WTC11 (cell line): ENCODE measurements around the gene ABCD4. TPM values are rescaled to one million over a fixed set of nuclear protein-coding genes. Genes with fewer than 3 reads are reported as not detected.

Experiments used
- ATF1 ChIP-seq: sonication (generic); formaldehyde crosslinking; IDR thresholded peaks from 2 replicates; pipeline ENCODE4 v1.8.1; 2023; ENCODE audit warnings: mild to moderate bottlenecking, moderate library complexity, missing genetic modification reagents
- CDX4 ChIP-seq: fragments of 250-450 bp; sonication (Bioruptor Pico); IDR thresholded peaks from 2 replicates; pipeline ENCODE4 v1.9.0; 2021; ENCODE audit warnings: moderate library complexity, mild to moderate bottlenecking, inconsistent platforms, borderline replicate concordance
- CREM ChIP-seq: sonication (generic); formaldehyde crosslinking; IDR thresholded peaks from 2 replicates; pipeline ENCODE4 v1.8.1; 2022; ENCODE audit warnings: mild to moderate bottlenecking, missing genetic modification reagents, moderate library complexity
- E2F1 ChIP-seq: sonication (generic); formaldehyde crosslinking; IDR thresholded peaks from 2 replicates; pipeline ENCODE4 v1.8.0; 2022; ENCODE audit warnings: mild to moderate bottlenecking, missing genetic modification reagents
- E2F5 ChIP-seq: sonication (generic); formaldehyde crosslinking; IDR thresholded peaks from 2 replicates; pipeline ENCODE4 v1.8.1; 2022; ENCODE audit warnings: mild to moderate bottlenecking, moderate library complexity, missing genetic modification reagents
- ELF4 ChIP-seq: sonication (generic); formaldehyde crosslinking; IDR thresholded peaks from 2 replicates; pipeline ENCODE4 v1.8.1; 2022; ENCODE audit warnings: low read depth, mild to moderate bottlenecking, moderate library complexity, missing genetic modification reagents
- ESRRA ChIP-seq: sonication (generic); formaldehyde crosslinking; IDR thresholded peaks from 2 replicates; pipeline ENCODE4 v1.8.1; 2022; ENCODE audit warnings: mild to moderate bottlenecking, missing genetic modification reagents, borderline replicate concordance
- FOXP1 ChIP-seq: sonication (generic); formaldehyde crosslinking; IDR thresholded peaks from 2 replicates; pipeline ENCODE4 v1.8.0; 2022; ENCODE audit warnings: missing genetic modification reagents, mild to moderate bottlenecking, moderate library complexity, borderline replicate concordance
- GABPB1 ChIP-seq: sonication (generic); formaldehyde crosslinking; IDR thresholded peaks from 2 replicates; pipeline ENCODE4 v1.8.1; 2023; ENCODE audit warnings: mild to moderate bottlenecking, missing genetic modification reagents
- KAT7 ChIP-seq: sonication (generic); formaldehyde crosslinking; IDR thresholded peaks from 2 replicates; pipeline ENCODE4 v1.8.1; 2023; ENCODE audit warnings: missing genetic modification reagents, mild to moderate bottlenecking, borderline replicate concordance
- PREB ChIP-seq: sonication (generic); formaldehyde crosslinking; IDR thresholded peaks from 2 replicates; pipeline ENCODE4 v1.8.1; 2022; ENCODE audit warnings: mild to moderate bottlenecking, missing genetic modification reagents, moderate library complexity, borderline replicate concordance
- RELA ChIP-seq: sonication (generic); formaldehyde crosslinking; IDR thresholded peaks from 2 replicates; pipeline ENCODE4 v1.8.1; 2022; ENCODE audit warnings: missing genetic modification reagents, mild to moderate bottlenecking, borderline replicate concordance
- SOX15 ChIP-seq: fragments of 250-450 bp; sonication (Bioruptor Pico); IDR thresholded peaks from 2 replicates; pipeline ENCODE4 v1.9.0; 2021; ENCODE audit warnings: mild to moderate bottlenecking
- ZBTB21 ChIP-seq: sonication (generic); formaldehyde crosslinking; IDR thresholded peaks from 2 replicates; pipeline ENCODE4 v1.8.1; 2023; ENCODE audit warnings: mild to moderate bottlenecking, missing genetic modification reagents, borderline replicate concordance
- ZNF425 ChIP-seq: fragments of 250-450 bp; sonication (Bioruptor Pico); conservative IDR thresholded peaks from 2 replicates; pipeline ENCODE4 v1.9.0; 2021; ENCODE audit warnings: mild to moderate bottlenecking
- total RNA-seq: library from RNA; stranded (reverse); gene quantifications from 3 replicates; pipeline ENCODE4 v1.2.3, GENCODE V29; 2021
- TF ChIP-seq, protein P1 (sequence below): sonication (generic); formaldehyde crosslinking; IDR thresholded peaks from 2 replicates; pipeline ENCODE4 v1.8.0; 2022; ENCODE audit warnings: mild to moderate bottlenecking, missing genetic modification reagents
- TF ChIP-seq, protein P2 (sequence below): sonication (generic); formaldehyde crosslinking; IDR thresholded peaks from 2 replicates; pipeline ENCODE4 v1.8.1; 2023; ENCODE audit warnings: mild to moderate bottlenecking, missing genetic modification reagents, moderate library complexity
- TF ChIP-seq, protein P3 (sequence below): fragments of 250-450 bp; sonication (Bioruptor Pico); IDR thresholded peaks from 2 replicates; pipeline ENCODE4 v1.8.0; 2021; ENCODE audit warnings: mild to moderate bottlenecking
- TF ChIP-seq, protein P4 (sequence below): sonication (generic); formaldehyde crosslinking; IDR thresholded peaks from 2 replicates; pipeline ENCODE4 v1.8.1; 2023; ENCODE audit warnings: mild to moderate bottlenecking, missing genetic modification reagents, borderline replicate concordance
- TF ChIP-seq, protein P5 (sequence below): sonication (generic); formaldehyde crosslinking; IDR thresholded peaks from 2 replicates; pipeline ENCODE4 v1.8.1; 2022; ENCODE audit warnings: low read depth, mild to moderate bottlenecking, moderate library complexity, missing genetic modification reagents, borderline replicate concordance
- TF ChIP-seq, protein P6 (sequence below): sonication (generic); formaldehyde crosslinking; IDR thresholded peaks from 2 replicates; pipeline ENCODE4 v1.8.0; 2022; ENCODE audit warnings: mild to moderate bottlenecking, missing genetic modification reagents

The ABCD4 gene
- total RNA-seq, 1 experiment from 2014 or later: 90.2 TPM

- TF ChIP-seq, protein P1, sequence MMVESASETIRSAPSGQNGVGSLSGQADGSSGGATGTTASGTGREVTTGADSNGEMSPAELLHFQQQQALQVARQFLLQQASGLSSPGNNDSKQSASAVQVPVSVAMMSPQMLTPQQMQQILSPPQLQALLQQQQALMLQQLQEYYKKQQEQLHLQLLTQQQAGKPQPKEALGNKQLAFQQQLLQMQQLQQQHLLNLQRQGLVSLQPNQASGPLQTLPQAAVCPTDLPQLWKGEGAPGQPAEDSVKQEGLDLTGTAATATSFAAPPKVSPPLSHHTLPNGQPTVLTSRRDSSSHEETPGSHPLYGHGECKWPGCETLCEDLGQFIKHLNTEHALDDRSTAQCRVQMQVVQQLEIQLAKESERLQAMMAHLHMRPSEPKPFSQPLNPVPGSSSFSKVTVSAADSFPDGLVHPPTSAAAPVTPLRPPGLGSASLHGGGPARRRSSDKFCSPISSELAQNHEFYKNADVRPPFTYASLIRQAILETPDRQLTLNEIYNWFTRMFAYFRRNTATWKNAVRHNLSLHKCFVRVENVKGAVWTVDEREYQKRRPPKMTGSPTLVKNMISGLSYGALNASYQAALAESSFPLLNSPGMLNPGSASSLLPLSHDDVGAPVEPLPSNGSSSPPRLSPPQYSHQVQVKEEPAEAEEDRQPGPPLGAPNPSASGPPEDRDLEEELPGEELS (CRISPR knock-in tag): peak; percentile 15; the same call in 1 of the 2 replicates
- TF ChIP-seq, protein P2, sequence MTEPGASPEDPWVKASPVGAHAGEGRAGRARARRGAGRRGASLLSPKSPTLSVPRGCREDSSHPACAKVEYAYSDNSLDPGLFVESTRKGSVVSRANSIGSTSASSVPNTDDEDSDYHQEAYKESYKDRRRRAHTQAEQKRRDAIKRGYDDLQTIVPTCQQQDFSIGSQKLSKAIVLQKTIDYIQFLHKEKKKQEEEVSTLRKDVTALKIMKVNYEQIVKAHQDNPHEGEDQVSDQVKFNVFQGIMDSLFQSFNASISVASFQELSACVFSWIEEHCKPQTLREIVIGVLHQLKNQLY (CRISPR knock-in tag): no peak
- TF ChIP-seq ZBTB21 (CRISPR knock-in tag) (no peak), FOXP1 (CRISPR knock-in tag) (0 out of 2 replicates have a peak, but pooled peaks have one; percentile 1), E2F5 (CRISPR knock-in tag) (no peak), ATF1 (CRISPR knock-in tag) (no peak), E2F1 (CRISPR knock-in tag) (no peak), ELF4 (no peak), CREM (no peak; the same call in 1 of the 2 replicates), SOX15 (CRISPR knock-in tag) (no peak), ESRRA (CRISPR knock-in tag) (no peak), ZNF425 (CRISPR knock-in tag) (no peak), KAT7 (CRISPR knock-in tag) (no peak), PREB (no peak), GABPB1 (CRISPR knock-in tag) (no peak), RELA (CRISPR knock-in tag) (no peak), CDX4 (no peak)
- TF ChIP-seq, protein P3, sequence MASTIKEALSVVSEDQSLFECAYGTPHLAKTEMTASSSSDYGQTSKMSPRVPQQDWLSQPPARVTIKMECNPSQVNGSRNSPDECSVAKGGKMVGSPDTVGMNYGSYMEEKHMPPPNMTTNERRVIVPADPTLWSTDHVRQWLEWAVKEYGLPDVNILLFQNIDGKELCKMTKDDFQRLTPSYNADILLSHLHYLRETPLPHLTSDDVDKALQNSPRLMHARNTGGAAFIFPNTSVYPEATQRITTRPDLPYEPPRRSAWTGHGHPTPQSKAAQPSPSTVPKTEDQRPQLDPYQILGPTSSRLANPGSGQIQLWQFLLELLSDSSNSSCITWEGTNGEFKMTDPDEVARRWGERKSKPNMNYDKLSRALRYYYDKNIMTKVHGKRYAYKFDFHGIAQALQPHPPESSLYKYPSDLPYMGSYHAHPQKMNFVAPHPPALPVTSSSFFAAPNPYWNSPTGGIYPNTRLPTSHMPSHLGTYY (CRISPR knock-in tag): no peak
- TF ChIP-seq, protein P4, sequence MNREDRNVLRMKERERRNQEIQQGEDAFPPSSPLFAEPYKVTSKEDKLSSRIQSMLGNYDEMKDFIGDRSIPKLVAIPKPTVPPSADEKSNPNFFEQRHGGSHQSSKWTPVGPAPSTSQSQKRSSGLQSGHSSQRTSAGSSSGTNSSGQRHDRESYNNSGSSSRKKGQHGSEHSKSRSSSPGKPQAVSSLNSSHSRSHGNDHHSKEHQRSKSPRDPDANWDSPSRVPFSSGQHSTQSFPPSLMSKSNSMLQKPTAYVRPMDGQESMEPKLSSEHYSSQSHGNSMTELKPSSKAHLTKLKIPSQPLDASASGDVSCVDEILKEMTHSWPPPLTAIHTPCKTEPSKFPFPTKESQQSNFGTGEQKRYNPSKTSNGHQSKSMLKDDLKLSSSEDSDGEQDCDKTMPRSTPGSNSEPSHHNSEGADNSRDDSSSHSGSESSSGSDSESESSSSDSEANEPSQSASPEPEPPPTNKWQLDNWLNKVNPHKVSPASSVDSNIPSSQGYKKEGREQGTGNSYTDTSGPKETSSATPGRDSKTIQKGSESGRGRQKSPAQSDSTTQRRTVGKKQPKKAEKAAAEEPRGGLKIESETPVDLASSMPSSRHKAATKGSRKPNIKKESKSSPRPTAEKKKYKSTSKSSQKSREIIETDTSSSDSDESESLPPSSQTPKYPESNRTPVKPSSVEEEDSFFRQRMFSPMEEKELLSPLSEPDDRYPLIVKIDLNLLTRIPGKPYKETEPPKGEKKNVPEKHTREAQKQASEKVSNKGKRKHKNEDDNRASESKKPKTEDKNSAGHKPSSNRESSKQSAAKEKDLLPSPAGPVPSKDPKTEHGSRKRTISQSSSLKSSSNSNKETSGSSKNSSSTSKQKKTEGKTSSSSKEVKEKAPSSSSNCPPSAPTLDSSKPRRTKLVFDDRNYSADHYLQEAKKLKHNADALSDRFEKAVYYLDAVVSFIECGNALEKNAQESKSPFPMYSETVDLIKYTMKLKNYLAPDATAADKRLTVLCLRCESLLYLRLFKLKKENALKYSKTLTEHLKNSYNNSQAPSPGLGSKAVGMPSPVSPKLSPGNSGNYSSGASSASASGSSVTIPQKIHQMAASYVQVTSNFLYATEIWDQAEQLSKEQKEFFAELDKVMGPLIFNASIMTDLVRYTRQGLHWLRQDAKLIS (CRISPR knock-in tag): no peak
- TF ChIP-seq, protein P5, sequence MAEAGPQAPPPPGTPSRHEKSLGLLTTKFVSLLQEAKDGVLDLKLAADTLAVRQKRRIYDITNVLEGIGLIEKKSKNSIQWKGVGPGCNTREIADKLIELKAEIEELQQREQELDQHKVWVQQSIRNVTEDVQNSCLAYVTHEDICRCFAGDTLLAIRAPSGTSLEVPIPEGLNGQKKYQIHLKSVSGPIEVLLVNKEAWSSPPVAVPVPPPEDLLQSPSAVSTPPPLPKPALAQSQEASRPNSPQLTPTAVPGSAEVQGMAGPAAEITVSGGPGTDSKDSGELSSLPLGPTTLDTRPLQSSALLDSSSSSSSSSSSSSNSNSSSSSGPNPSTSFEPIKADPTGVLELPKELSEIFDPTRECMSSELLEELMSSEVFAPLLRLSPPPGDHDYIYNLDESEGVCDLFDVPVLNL (CRISPR knock-in tag): no peak
- TF ChIP-seq, protein P6, sequence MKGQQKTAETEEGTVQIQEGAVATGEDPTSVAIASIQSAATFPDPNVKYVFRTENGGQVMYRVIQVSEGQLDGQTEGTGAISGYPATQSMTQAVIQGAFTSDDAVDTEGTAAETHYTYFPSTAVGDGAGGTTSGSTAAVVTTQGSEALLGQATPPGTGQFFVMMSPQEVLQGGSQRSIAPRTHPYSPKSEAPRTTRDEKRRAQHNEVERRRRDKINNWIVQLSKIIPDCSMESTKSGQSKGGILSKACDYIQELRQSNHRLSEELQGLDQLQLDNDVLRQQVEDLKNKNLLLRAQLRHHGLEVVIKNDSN (CRISPR knock-in tag): no peak
Observed at GRCh38 chr14:74348241-74348734, 45.6 kb upstream of the ABCD4 start, which contains the start of gene VRTN (continued).
